Measurements from ENCODE around the gene NTF3.

NTF3 gene

DNA sequence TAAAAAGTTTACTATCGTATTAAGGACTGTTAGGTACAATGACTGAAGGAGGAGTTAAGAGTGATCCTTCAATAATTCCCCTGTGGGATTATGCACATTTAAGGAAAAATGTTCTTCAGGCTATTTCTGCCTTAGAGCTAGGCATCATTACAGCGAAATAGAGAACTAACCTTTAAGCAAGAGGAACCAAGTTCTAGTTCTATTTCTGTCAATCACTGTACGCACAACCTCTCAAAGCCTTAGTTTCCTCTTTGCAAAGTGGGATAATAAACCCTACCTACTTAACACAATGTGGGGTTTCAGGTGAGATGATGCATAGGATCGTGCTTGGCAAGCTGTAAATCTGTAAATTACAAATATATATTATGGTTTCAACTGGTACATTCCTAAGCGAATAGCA is 15.4 kb downstream of the NTF3 start:
- DNase-seq (ENCODE audit: low read depth in 2 of 2), result no peak
- TF ChIP-seq, protein P1, sequence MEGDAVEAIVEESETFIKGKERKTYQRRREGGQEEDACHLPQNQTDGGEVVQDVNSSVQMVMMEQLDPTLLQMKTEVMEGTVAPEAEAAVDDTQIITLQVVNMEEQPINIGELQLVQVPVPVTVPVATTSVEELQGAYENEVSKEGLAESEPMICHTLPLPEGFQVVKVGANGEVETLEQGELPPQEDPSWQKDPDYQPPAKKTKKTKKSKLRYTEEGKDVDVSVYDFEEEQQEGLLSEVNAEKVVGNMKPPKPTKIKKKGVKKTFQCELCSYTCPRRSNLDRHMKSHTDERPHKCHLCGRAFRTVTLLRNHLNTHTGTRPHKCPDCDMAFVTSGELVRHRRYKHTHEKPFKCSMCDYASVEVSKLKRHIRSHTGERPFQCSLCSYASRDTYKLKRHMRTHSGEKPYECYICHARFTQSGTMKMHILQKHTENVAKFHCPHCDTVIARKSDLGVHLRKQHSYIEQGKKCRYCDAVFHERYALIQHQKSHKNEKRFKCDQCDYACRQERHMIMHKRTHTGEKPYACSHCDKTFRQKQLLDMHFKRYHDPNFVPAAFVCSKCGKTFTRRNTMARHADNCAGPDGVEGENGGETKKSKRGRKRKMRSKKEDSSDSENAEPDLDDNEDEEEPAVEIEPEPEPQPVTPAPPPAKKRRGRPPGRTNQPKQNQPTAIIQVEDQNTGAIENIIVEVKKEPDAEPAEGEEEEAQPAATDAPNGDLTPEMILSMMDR (IDR thresholded peaks at IDR 0.05; ENCODE audit: low read depth, low read length), result no peak
- H3K4me3 ChIP-seq (replicated peaks in 1 of 2; ENCODE audit: low read depth in 2 of 2, low read length in 2 of 2), result no peak overlapping the region

DNA sequence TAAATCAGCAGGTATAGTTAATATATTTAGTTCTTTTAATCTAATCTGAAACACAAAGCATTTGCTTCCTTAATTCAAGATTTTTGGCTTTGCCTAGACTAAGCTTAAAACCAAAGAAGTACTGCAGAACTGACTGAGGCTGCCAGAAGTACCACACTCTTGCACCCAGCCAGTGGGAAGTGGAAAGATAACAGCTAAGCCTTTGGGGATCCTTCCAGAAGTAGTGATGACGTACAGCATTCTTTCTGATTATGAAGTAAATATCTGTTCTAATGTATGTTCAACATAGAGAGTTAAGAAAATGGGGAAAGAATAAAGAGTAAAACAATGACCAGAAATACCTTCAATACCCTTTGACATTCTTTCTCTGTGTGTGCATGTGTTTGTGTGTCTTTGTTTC is 19.3 kb downstream of the NTF3 start:
- TF ChIP-seq, protein P1 (IDR thresholded peaks at IDR 0.05; ENCODE audit: low read depth, low read length), result no peak
- H3K4me3 ChIP-seq (replicated peaks in 1 of 2; ENCODE audit: low read depth in 2 of 2, low read length in 2 of 2), result no peak overlapping the region
- DNase-seq (ENCODE audit: low read depth in 2 of 2), result peak in 1 of 2 donors; percentile 70

DNA sequence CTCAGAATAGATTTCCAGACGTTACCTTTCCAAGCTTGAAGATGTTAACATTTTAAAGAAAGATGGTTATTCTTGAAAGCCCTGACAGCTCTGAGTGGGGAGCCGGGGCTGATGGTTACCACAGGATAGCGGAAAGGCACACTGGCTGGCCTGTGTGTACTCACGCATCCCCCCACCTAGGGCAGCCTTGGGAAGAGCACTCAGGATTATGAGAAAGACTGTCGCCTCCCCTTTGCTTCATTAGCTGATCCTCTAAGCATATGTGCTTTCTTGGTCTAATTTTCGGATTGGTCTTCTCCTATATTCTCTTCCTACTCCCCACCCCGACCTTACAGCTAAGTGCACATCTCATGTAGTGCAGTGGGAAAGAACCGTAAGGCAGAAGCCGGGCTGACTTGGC is 20.7 kb downstream of the NTF3 start:
- no peak for DNase-seq (ENCODE audit: low read depth in 2 of 2)
- TF ChIP-seq, protein P1 (IDR thresholded peaks at IDR 0.05; ENCODE audit: low read depth, low read length), result no peak
- H3K4me3 ChIP-seq (replicated peaks in 1 of 2; ENCODE audit: low read depth in 2 of 2, low read length in 2 of 2), result no peak overlapping the region

- TF ChIP-seq, protein P1 (IDR thresholded peaks at IDR 0.05; ENCODE audit: low read depth, low read length), result no peak
- DNase-seq (ENCODE audit: low read depth in 2 of 2), result no peak
Observed at GRCh38 chr12:5453466-5453865, 21.6 kb downstream of the NTF3 start.

GRCh38 chr12:5455045-5455444 is 23.1 kb downstream of the NTF3 start:
- TF ChIP-seq, protein P1 (IDR thresholded peaks at IDR 0.05; ENCODE audit: low read depth, low read length), result no peak
- DNase-seq (ENCODE audit: low read depth in 2 of 2), result no peak
- H3K4me3 ChIP-seq (replicated peaks in 1 of 2; ENCODE audit: low read depth in 2 of 2, low read length in 2 of 2), result no peak overlapping the region

More at GRCh38 chr12:5453466-5453865, 21.6 kb downstream of the NTF3 start:
- no peak overlapping the region for H3K4me3 ChIP-seq (replicated peaks in 1 of 2; ENCODE audit: low read depth in 2 of 2, low read length in 2 of 2)

DNA sequence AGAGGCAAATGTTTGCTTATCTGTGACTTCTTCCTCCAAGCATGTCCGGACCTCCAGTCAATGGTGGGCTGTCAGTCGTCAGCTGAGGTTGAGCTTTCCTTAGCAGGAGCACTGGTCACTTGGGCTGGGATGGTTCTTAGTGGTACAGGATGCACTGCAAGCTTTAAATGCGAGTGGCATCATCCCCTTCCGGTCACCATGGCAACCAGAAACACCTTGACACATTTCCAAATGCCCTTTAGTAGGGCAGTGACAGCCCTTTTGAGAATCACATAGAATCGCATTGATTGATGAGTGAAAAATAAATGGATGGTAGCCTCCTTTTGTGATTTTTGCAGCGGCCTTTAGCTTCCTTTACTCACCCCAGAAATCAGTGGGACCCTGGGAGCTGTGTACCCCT is 24.1 kb downstream of the NTF3 start:
- no peak overlapping the region for H3K4me3 ChIP-seq (replicated peaks in 1 of 2; ENCODE audit: low read depth in 2 of 2, low read length in 2 of 2)
- DNase-seq (ENCODE audit: low read depth in 2 of 2), result no peak
- TF ChIP-seq, protein P1 (IDR thresholded peaks at IDR 0.05; ENCODE audit: low read depth, low read length), result no peak

- H3K4me3 ChIP-seq (replicated peaks in 1 of 2; ENCODE audit: low read depth in 2 of 2, low read length in 2 of 2), result no peak overlapping the region
- DNase-seq (ENCODE audit: low read depth in 2 of 2), result peak; percentile 69 to 70
- TF ChIP-seq, protein P1 (IDR thresholded peaks at IDR 0.05; ENCODE audit: low read depth, low read length), result no peak
Observed at GRCh38 chr12:5456906-5457305, 25.0 kb downstream of the NTF3 start.
